Kidney tubule cell (primary cell): ENCODE measurements around the gene PDLIM5.

ENCODE experiments used
- DNase-seq: peaks from one replicate; pipeline ENCODE4 v3.0.0-alpha.2; 2018; ENCODE audit warnings: low spot score

PDLIM5 gene

GRCh38 chr4:94426783-94427182, 25.0 kb upstream of the PDLIM5 start:
- no peak for DNase-seq

GRCh38 chr4:94428884-94429283, 22.9 kb upstream of the PDLIM5 start:
- no peak for DNase-seq

DNA sequence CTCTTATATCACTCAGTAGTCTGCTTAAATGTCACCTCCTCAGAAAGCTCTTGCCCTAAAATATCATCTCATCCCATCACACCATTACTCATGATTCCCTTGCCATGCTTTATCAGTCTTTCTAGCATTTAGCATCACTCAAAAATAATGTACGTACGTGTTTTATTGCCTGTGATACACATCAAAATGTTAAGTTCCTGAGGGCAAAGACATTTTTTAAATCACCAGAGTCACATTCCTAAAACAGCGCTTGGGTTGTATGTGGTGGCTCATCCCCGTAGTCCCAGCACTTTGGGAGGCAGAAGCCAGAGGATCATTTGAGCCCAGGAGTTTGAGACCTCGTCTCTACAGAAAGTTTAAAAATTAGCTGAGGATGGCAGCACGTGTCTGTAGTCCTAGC, 21.3 kb upstream of the PDLIM5 start:
- no peak for DNase-seq

GRCh38 chr4:94431388-94431787, 20.4 kb upstream of the PDLIM5 start:
- DNase-seq, result no peak

DNA sequence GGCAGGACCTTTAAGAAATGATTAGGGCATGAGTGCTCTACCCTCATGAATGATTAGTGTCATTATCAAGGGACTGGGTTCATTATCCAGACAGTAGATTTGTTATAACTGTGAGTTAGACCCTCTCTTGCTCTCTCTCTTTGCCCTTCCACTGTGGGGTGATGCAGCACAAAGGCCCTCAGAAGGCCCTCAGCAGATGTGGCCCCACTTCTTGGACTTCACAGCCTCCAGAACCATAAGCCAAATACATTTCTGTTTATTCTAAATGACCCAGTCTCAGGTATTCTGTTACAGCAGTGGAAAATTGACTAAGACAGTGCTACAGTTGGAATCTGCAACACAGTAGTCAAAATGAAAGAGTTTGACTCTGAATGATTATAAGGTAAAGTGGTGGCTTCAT, 17.2 kb upstream of the PDLIM5 start:
- DNase-seq, result no peak

DNA sequence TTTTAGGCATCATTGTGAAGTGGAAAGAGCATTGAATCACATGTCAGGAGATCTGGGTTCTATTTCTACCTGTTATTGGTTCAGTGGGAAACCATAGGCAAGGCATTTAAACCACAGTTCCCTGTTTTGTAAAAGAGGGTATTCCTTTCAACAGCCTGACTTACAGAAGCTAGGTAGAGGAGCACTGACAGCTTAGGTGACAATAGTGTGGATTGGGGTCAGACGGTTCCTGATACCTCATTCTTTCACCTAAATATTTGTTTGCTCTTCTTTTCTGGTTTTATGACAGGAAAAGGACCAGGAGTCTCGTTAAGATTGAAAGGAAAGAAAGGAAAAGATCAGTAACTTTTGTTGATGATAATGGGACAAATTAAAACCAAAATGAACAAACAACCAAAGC, 15.9 kb upstream of the PDLIM5 start:
- no peak for DNase-seq

- no peak for DNase-seq
Measured at GRCh38 chr4:94436512-94436911, 15.2 kb upstream of the PDLIM5 start.

DNA sequence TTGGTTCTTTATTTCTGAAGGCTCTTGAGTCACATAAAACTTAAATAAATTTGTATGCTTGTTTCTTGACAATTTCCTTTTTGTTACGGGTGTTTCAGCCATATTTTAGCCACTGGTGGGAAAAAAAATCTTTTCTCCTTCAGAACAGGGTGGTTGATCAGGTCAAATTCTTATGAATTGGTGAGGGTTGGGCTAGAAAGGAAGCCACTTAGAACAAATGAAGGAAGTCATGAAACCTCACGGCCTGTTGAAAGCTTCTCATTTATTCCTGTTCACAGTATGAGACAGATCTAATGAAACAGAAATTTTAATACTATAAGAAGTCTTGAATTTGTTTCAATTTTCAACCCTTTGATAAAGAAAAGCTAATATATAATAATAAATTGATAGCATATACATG, 12.1 kb upstream of the PDLIM5 start:
- DNase-seq, result no peak

DNA sequence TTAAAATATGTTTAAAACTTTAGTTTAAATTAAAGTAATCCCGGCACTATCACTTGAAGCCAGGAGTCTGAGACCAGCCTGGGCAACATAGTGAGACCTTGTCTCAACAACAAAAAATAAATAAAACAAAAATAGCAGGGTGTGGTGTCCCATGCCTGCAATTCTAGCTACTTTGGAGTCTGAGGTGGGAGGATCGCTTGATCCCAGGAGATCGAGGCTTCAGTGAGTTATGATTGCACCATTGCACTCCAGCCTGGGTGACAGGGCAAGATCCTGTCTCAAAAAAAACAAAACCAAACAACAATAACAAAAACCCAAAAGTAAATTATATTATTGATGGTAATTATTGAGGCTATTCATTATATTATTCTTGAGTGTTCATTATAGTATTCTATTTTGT, 9.9 kb upstream of the PDLIM5 start:
- no peak for DNase-seq

GRCh38 chr4:94442251-94442650, 9.5 kb upstream of the PDLIM5 start:
- DNase-seq, result no peak

DNA sequence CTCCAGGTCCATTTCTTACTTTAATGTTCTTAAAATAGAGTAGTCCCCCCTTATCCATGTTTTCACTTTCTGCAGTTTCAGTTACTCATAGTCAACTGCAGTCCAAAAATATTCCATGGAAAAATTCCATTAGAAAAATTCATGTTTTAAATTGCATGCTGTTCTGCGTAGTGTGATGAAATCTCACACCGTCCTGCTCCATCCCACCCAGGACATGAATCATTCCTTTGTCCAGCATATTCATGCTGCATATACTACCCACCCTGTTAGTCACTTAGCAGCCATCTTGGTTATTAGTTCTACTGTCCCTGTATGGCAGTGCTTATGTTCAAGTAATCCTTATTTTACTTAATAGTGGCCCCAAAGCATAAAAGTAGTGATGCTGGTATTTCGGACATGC, 5.4 kb upstream of the PDLIM5 start:
- no peak for DNase-seq

- DNase-seq, result no peak
Measured at GRCh38 chr4:94447754-94448411, 3.9 kb upstream of the PDLIM5 start.

GRCh38 chr4:94448815-94449375, 2.8 kb upstream of the PDLIM5 start:
- DNase-seq, result peak; percentile 21

GRCh38 chr4:94451051-94451694, 569 bp upstream of the PDLIM5 start:
- no peak for DNase-seq

DNA sequence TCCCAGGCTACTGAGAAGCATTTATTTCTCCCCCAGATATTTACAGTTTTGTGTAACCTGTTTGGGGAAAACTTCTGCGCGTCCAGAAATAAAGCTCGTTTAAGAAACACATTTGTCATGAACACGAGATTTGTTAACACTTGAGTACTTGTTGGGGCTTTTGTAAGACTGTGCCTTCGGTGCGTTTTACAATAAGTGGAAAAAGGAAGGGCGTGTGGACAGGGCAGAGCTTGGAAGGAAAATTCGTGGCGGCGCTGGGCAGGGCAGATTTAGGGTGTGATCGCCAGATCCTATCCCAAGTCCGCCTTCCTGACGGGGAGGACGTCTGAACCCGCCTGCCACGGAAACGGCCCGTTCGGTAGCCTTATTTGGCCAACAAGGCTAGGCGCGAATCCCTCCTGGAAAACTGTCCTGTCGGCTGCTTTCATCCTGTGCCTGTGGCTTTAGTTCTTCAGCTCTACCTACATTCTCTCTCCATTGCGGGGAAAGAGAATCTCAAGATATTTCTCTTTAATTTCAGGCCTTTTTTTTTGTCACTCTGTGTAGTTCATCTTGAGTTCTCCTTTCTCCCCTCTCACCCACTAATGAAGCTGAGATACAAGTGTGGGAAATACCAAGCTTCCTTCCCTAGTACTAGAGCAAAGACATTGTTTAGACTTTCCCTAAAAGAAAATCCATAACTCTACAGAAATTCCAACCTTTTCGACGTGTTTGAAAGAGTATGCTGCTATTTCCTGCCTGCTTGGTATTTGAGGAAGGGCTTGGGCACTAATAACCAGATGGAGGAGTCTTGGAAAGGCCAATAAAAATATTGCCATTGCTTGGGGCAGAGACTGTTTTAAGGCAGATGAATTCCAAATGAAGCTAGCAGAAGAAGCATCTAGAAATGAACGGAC, 982 bp downstream of the PDLIM5 start:
- peak; percentile 86 for DNase-seq

GRCh38 chr4:94453391-94453963, 1.7 kb downstream of the PDLIM5 start:
- DNase-seq, result peak; percentile 49

DNA sequence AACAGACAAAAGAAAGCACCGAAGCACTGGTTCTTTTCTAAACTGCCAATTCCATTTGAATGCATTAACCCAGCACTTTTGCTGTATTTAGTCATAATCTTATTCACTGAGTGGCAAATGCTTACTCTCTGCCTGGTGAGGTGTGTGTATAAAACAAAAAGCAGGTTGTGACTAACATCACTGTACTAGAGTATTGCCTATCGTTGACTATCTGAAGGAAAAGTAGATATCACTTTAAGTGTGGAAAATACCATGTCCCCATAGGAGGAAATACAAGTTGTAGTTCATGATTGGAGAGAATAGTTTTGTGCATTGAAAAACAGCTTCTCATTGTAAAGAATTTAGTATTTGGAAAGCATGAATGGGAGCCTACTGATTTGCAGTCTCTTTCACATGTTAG, 2.7 kb downstream of the PDLIM5 start:
- DNase-seq, result peak; percentile 67

DNA sequence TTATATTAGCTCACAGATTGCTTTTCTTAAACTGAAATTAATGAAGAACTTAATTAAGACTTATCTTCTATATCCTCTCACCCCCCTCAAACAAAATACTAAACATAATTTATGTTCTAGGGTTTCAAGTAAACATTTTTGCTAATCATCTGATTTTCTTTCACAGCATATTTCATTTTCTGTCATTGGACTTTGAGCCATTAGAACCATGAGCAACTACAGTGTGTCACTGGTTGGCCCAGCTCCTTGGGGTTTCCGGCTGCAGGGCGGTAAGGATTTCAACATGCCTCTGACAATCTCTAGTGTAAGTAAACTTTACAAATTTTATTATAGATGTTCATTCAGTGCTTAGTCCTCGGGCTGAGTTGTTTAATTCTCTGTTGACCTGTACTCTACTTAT, 3.3 kb downstream of the PDLIM5 start:
- peak; percentile 50 for DNase-seq

- peak; percentile 58 for DNase-seq
Measured at GRCh38 chr4:94457692-94458106, 6.0 kb downstream of the PDLIM5 start.

GRCh38 chr4:94458682-94459081, 6.9 kb downstream of the PDLIM5 start:
- no peak for DNase-seq

DNA sequence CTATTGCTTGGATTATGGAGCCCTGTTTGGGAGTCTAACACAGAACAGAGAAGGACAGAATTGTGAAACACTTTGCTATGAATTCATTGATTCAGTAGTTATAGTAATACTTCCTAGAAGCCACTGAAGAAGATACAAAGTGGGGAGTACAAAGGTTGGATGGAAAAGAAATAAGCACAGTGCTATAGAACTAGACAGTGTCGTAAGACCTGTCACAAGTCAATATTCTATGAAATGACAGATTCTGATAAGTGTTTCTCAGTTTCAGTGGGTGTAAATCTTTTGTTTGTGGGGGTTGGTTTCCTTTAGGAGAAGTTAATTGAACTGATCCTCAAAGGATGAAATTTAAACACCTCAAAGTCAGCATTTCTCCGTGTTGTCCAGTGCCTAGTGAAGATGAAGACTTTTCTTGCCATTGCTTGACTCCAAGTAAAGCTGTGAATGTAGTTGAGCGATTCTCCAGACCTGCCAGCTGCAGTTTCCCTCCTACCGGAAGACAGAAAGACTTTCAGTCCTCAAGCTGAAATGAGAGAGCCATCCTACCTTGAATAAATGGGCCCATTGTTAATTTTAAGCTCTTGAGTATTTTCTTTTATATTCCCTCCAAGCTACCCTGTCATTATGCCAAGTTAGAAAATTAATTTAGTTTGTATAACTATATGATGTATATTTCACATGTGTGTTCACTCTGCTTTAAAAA, 7.9 kb downstream of the PDLIM5 start:
- DNase-seq, result no peak

- DNase-seq, result no peak
Measured at GRCh38 chr4:94461506-94461905, 9.8 kb downstream of the PDLIM5 start.
